H1 (cell line): ENCODE data around the gene ZNF45. TPM values are rescaled to one million over a fixed set of nuclear protein-coding genes. Genes with fewer than 3 reads are reported as not detected.

ENCODE experiments used
- CTCF ChIA-PET: fragments of 300-600 bp; sonication (Branson Sonifier 250); formaldehyde crosslinking; loops from one replicate; lab custom pipeline; 2021; ENCODE audit not compliant: partially characterized antibody; lab: Charles Lee
- POLR2A ChIA-PET: fragments of 300-600 bp; sonication (Branson Sonifier 250); formaldehyde crosslinking; loops from one replicate; lab custom pipeline; 2021; ENCODE audit warnings: inconsistent platforms; ENCODE audit not compliant: partially characterized antibody; lab: Charles Lee
- DNase-seq, 2 experiments: peaks; one replicate each; pipeline versions ENCODE4 v3.0.0 to v3.0.0-alpha.2; 2010 to 2022; ENCODE audit warnings: low spot score in 2 of 2, low read depth in 1 of 2, mixed read lengths in 1 of 2
- FAIRE-seq: peaks from 2 replicates; lab custom pipeline; 2011; peaks lifted over from hg19 to GRCh38; lab: Jason Lieb, UNC
- H2AFZ ChIP-seq: 2 replicates; pipeline ENCODE4 v1.8.1; 2012; ENCODE audit warnings: low read length, inconsistent platforms
- H2AK5ac ChIP-seq: 2 replicates; pipeline ENCODE4 v1.6.1; 2013; ENCODE audit warnings: low read depth, low read length
- H2BK120ac ChIP-seq: replicated peaks from 2 replicates; pipeline ENCODE3; 2013; ENCODE audit warnings: low read depth, low read length, inconsistent platforms
- H2BK12ac ChIP-seq: 2 replicates; pipeline ENCODE4 v1.6.1; 2013; ENCODE audit warnings: low read depth, low read length
- H2BK15ac ChIP-seq: 2 replicates; pipeline ENCODE4 v1.6.1; 2013; ENCODE audit warnings: low read length
- H2BK20ac ChIP-seq: 2 replicates; pipeline ENCODE4 v1.6.1; 2013; ENCODE audit warnings: low read length
- H2BK5ac ChIP-seq: 2 replicates; pipeline ENCODE4 v1.6.1; 2013; ENCODE audit warnings: low read depth, low read length
- H3K14ac ChIP-seq: 2 replicates; pipeline ENCODE4 v1.6.1; 2013; ENCODE audit warnings: inconsistent platforms; ENCODE audit not compliant: insufficient read length
- H3K18ac ChIP-seq: 2 replicates; pipeline ENCODE4 v1.6.1; 2013; ENCODE audit warnings: low read length; ENCODE audit errors: extremely low read depth
- H3K23ac ChIP-seq: 2 replicates; pipeline ENCODE4 v1.6.1; 2013; ENCODE audit warnings: inconsistent platforms; ENCODE audit not compliant: insufficient read length
- H3K23me2 ChIP-seq: 2 replicates; pipeline ENCODE4 v1.6.1; 2013; ENCODE audit warnings: low read depth, low read length
- H3K27ac ChIP-seq: 2 replicates; pipeline ENCODE4 v1.6.1; 2011; ENCODE audit warnings: low read depth, low read length, inconsistent platforms
- H3K27me3 ChIP-seq, 4 experiments: replicated peaks in 1 of 4; 1 replicate in 1 of 4; 2 replicates in 3 of 4; pipeline versions ENCODE4 v1.6.1 to v1.8.1; 2011 to 2013; ENCODE audit warnings: low read length in 3 of 4, mild to moderate bottlenecking in 3 of 4, inconsistent platforms in 2 of 4, mixed read lengths in 2 of 4, moderate library complexity in 1 of 4; ENCODE audit not compliant: control insufficient read depth in 3 of 4, insufficient read depth in 3 of 4; ENCODE audit errors: extremely low read depth in 1 of 4
- H3K36me3 ChIP-seq, 4 experiments: 2 replicates each; pipeline versions ENCODE4 v1.6.1 to v1.8.1; 2011 to 2013; ENCODE audit warnings: mild to moderate bottlenecking in 4 of 4, low read length in 3 of 4, moderate library complexity in 2 of 4, control low read depth in 1 of 4, inconsistent platforms in 1 of 4; ENCODE audit not compliant: insufficient read depth in 4 of 4, control insufficient read depth in 2 of 4
- H3K4ac ChIP-seq: replicated peaks from 2 replicates; pipeline ENCODE3; 2013; ENCODE audit warnings: low read length, low read depth, mixed read lengths, inconsistent platforms; ENCODE audit not compliant: insufficient read length
- H3K4me1 ChIP-seq, 4 experiments: replicated peaks in 1 of 4; 1 replicate in 1 of 4; 2 replicates in 3 of 4; pipeline versions ENCODE4 v1.6.1 to v1.8.1; 2011 to 2013; ENCODE audit warnings: low read length in 3 of 4, inconsistent platforms in 2 of 4, mixed read lengths in 1 of 4; ENCODE audit not compliant: insufficient read depth in 4 of 4, control insufficient read depth in 3 of 4
- H3K4me2 ChIP-seq, 2 experiments: 2 replicates each; pipeline versions ENCODE4 v1.6.1 to v1.8.1; 2011 to 2013; ENCODE audit warnings: low read depth in 2 of 2, low read length in 2 of 2, control low read depth in 1 of 2, inconsistent platforms in 1 of 2, mild to moderate bottlenecking in 1 of 2; ENCODE audit not compliant: insufficient read depth in 1 of 2
- H3K4me3 ChIP-seq, 4 experiments: fragments of 200-600, 300-600 bp in 1 of 4; sonication (generic), shearing (Covaris generic), sonication (Bioruptor Twin) in 1 of 4; 2 replicates each; pipeline versions ENCODE4 v1.5.1 to v1.8.1; 2011 to 2016; ENCODE audit warnings: low read length in 4 of 4, low read depth in 3 of 4, control low read depth in 2 of 4, inconsistent platforms in 2 of 4, mild to moderate bottlenecking in 2 of 4, mixed read lengths in 1 of 4, moderate library complexity in 1 of 4; ENCODE audit not compliant: insufficient read depth in 2 of 4; ENCODE audit errors: extremely low read depth in 1 of 4
- H3K56ac ChIP-seq: replicated peaks from 2 replicates; pipeline ENCODE3; 2013; ENCODE audit warnings: low read depth, mild to moderate bottlenecking, mixed read lengths, low read length, inconsistent platforms; ENCODE audit not compliant: insufficient read length
- H3K79me1 ChIP-seq: 2 replicates; pipeline ENCODE4 v1.6.1; 2013; ENCODE audit warnings: low read depth, low read length, control low read depth
- H3K79me2 ChIP-seq, 2 experiments: 2 replicates each; pipeline versions ENCODE4 v1.6.1 to v1.8.1; 2012 to 2013; ENCODE audit warnings: low read length in 2 of 2, mild to moderate bottlenecking in 2 of 2, inconsistent platforms in 1 of 2; ENCODE audit not compliant: insufficient read depth in 2 of 2, control insufficient read depth in 1 of 2
- H3K9ac ChIP-seq, 4 experiments: replicated peaks in 1 of 4; 1 replicate in 1 of 4; 2 replicates in 3 of 4; pipeline versions ENCODE4 v1.6.1 to v1.8.1; 2011 to 2013; ENCODE audit warnings: low read depth in 3 of 4, low read length in 3 of 4, control low read depth in 2 of 4, mild to moderate bottlenecking in 2 of 4, moderate library complexity in 2 of 4, inconsistent platforms in 1 of 4; ENCODE audit errors: extremely low read depth in 1 of 4
- H3K9me3 ChIP-seq, 2 experiments: 2 replicates each; pipeline versions ENCODE4 v1.6.1 to v1.8.1; 2012 to 2013; ENCODE audit warnings: mild to moderate bottlenecking in 2 of 2, moderate library complexity in 2 of 2, control low read depth in 1 of 2, inconsistent platforms in 1 of 2, low read depth in 1 of 2, low read length in 1 of 2, mixed read lengths in 1 of 2; ENCODE audit not compliant: insufficient read depth in 2 of 2
- H4K20me1 ChIP-seq, 2 experiments: replicated peaks in 1 of 2; 2 replicates each; pipeline versions ENCODE3 to v1.8.1; 2011 to 2013; ENCODE audit warnings: inconsistent platforms in 2 of 2, low read length in 2 of 2, mild to moderate bottlenecking in 1 of 2; ENCODE audit not compliant: insufficient read depth in 2 of 2, control insufficient read depth in 1 of 2
- H4K5ac ChIP-seq: 2 replicates; pipeline ENCODE4 v1.6.1; 2013; ENCODE audit warnings: low read length, low read depth, mixed read lengths, inconsistent platforms; ENCODE audit not compliant: insufficient read length
- H4K8ac ChIP-seq: 2 replicates; pipeline ENCODE4 v1.8.0; 2013; ENCODE audit warnings: mild to moderate bottlenecking, moderate library complexity, low read length, inconsistent platforms; ENCODE audit not compliant: insufficient read depth; ENCODE audit errors: extremely low read depth
- H4K91ac ChIP-seq: replicated peaks from 2 replicates; pipeline ENCODE3; 2013; ENCODE audit warnings: low read length, mixed read lengths, inconsistent platforms; ENCODE audit not compliant: insufficient read length
- CREB1 ChIP-seq: IDR thresholded peaks from 2 replicates; pipeline ENCODE4 v1.6.1; 2012; ENCODE audit warnings: inconsistent platforms
- WGBS, 2 experiments: shearing (Covaris generic) in 1 of 2; methylation state at CpG; one replicate each; pipeline versions ENCODE4 v1.1.6 to v1.1.7; 2013 to 2015; ENCODE audit warnings: low lambda C conversion rate in 2 of 2, mixed read lengths in 2 of 2, inconsistent platforms in 1 of 2, low coverage in 1 of 2, missing lambda C conversion rate in 1 of 2; ENCODE audit not compliant: insufficient replicate concordance in 2 of 2, insufficient coverage in 1 of 2, insufficient read length in 1 of 2; ENCODE audit errors: extremely low coverage in 1 of 2, missing lambda C conversion rate in 1 of 2; 5-methylcytosine and 5-hydroxymethylcytosine counted together
- polyA plus RNA-seq, 7 experiments: library from polyadenylated mRNA; depleted of rRNA in 3 of 7; stranded (reverse) in 5 of 7; unstranded in 2 of 7; fragments of >200 nt in 5 of 7; fragments of 200-250 nt in 2 of 7; gene quantifications; 1 replicate in 5 of 7; 2 replicates in 1 of 7; 4 replicates in 1 of 7; pipeline versions ENCODE4 v1.2.1 to v1.2.3, GENCODE V29; 2011 to 2013; ENCODE audit warnings: missing spikeins in 2 of 7, mixed read lengths in 2 of 7
- total RNA-seq: library from RNA; stranded (reverse); fragmentation: NEBNext Ultra II Directional; extraction: Animal tissue kit (Norgen Biotek cat#: 25700); gene quantifications from 2 replicates; pipeline ENCODE4 v1.2.1, GENCODE V29; 2021

Gene ZNF45
- total and polyA plus RNA-seq, 2 of the 8 experiments (the other 6 are each of a cell fraction or from before 2014, with no cell fraction given): 4.6 to 16.2 TPM

- FAIRE-seq (no peak), DNase-seq (no peak)
- Histone ChIP-seq H3K23me2 (no peaks in the 10 kb centered on the region), H3K4me3 (no peak overlapping the region), H2BK12ac (no peak overlapping the region), H2AFZ (no peak overlapping the region), H4K8ac (no peak overlapping the region), H3K56ac (no peak overlapping the region), H3K14ac (no peak overlapping the region), H2BK15ac (no peak overlapping the region), H2BK120ac (no peak overlapping the region), H3K4ac (no peak overlapping the region), H3K18ac (no peak overlapping the region), H2AK5ac (no peak overlapping the region), H3K79me1 (no peaks in the 10 kb centered on the region), H3K36me3 (no peaks in the 10 kb centered on the region), H2BK5ac (no peak overlapping the region), H3K23ac (no peak overlapping the region), H3K4me1 (no peaks in the 10 kb centered on the region), H3K27me3 (no peaks in the 10 kb centered on the region), H4K91ac (no peak overlapping the region), H3K27ac (no peak overlapping the region), H3K79me2 (no peaks in the 10 kb centered on the region), H3K9ac (no peak overlapping the region), H2BK20ac (no peak overlapping the region), H3K4me2 (no peak overlapping the region), H4K20me1 (no peaks in the 10 kb centered on the region), H4K5ac (no peak overlapping the region), H3K9me3 (peaks cover 3 to 11% of the 10 kb centered on the region in 2 experiments)
- ChIA-PET CTCF (no interaction called here), POLR2A (no interaction called here)
- WGBS, 2 experiments: 81% methylated on average over 4 of the region's 4 CpGs; no CpG with 5 or more reads in 1 of the 2 experiments
- TF ChIP-seq CREB1: no peak
Observed at GRCh38 chr19:43940719-43941118, 5.6 kb upstream of the ZNF45 start.
